ENCODE data around the gene ARID3A.
A peak's percentile ranks its signal among the peaks of the same experiment; 100 is the strongest.
"Not testable (repeated sequence)": the region's sequence is repeated elsewhere in the genome, so short reads cannot be mapped to it uniquely, and the experiment has no call there.

ARID3A gene

GRCh38 chr19:891421-892200 lies 34.2 kb upstream of the ARID3A start:
- DNase-seq (ENCODE audit: low read depth), result not testable (repeated sequence)

- DNase-seq (ENCODE audit: low read depth), result no peak
Measured at GRCh38 chr19:892243-892893, 33.5 kb upstream of the ARID3A start.

DNA sequence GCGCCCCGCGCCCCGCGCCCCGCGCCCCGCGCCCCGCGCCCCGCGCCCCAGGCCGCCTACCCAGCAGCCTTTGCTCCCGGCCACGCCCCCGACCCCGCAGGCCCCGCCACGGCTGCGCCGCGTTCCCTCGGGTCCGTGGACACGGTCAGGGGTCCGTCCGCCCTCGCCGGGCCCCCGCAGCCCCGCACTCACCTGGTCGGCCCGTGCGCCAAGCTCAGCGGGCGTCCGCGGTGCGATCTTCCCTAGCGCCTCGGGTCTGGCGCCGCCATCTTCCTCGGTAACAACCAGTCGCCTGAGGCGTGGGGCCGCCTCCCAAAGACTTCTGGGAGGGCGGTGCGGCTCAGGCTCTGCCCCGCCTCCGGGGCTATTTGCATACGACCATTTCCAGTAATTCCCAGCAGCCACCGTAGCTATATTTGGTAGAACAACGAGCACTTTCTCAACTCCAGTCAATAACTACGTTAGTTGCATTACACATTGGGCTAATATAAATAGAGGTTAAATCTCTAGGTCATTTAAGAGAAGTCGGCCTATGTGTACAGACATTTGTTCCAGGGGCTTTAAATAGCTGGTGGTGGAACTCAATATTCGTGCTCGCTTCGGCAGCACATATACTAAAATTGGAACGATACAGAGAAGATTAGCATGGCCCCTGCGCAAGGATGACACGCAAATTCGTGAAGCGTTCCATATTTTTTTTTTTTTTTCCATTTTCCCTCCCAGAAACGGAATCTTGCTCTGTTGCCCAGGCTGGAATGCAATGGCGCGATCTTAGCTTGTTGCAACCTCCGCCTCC lies 32.7 kb upstream of the ARID3A start, which contains the start of the genes MED16 and RNU6-9:
TSS of gene MED16 (minus strand) at position 294 of the 796 bp plus-strand sequence. CDS start 2,056 bp downstream, outside the sequence.
TSS of gene RNU6-9 (plus strand) at position 591 of the 796 bp plus-strand sequence.
- peak; percentile 88 for DNase-seq (ENCODE audit: low read depth)

GRCh38 chr19:896434-896833 lies 29.4 kb upstream of the ARID3A start:
- no peak for DNase-seq (ENCODE audit: low read depth)

- no peak for DNase-seq (ENCODE audit: low read depth)
Measured at GRCh38 chr19:896999-897398, 28.8 kb upstream of the ARID3A start.

DNA sequence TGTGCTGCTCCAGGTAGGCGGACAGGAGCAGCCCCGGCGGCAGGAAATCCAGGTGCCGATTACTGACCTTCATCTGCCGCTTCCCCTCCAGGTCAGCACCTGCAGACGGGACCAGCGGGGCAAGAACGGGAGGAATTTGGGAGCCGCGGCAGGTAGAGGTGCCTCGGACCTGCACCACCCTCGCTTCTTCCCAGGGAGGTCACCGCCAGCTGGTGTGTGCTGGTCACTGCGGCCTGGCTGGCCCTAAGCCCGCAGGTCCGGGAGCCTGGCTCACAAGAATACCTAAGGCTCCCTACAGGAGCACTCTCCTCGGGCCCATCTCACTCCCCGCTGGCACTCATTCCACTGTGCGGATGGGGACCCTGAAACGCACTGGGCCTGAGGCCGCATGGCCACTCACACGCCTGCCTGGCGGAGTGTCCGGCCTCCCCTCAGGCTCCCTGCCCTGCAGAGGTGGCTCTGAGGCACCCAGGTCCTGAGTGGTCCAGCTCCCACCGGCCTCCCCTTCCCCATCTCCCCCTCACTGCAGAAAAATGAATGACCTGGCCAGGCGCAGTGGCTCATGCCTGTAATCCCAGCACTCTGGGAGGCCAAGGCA lies 28.3 kb upstream of the ARID3A start:
- DNase-seq (ENCODE audit: low read depth), result no peak

DNA sequence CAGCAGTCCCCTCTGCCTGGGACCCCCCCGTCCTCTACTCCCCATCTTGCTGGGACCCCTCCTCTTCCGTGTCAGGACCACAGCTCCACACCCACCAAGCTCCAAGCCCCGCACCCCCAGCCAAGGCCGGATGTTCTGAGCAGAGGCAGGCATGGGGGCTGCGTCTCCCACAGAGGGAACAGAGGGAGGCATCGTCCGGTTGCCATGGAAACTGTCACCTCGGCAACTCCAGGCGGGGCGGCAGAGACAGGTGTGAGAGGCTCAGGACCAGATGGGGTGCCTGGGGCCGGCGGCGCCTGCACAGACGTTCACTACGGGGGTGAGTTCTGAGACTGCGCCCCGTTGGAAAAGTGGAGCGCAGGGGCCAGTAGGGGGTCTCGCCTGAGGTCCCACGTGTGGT lies 27.2 kb upstream of the ARID3A start:
- DNase-seq (ENCODE audit: low read depth), result no peak

- no peak for DNase-seq (ENCODE audit: low read depth)
Measured at GRCh38 chr19:899336-900042, 26.3 kb upstream of the ARID3A start.

DNA sequence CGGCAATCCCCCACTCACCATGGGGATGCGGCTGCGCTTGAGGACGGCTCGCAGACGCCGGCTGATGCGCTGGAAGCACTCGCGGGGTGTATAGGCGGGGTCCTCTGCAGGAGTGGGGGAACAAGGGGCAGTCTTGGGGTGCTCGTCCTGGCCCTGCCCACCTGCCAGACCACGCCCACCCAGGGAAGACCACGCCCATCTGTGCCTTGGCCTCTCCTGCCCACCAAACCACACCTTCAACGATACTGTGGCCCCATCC lies 25.9 kb upstream of the ARID3A start:
- DNase-seq (ENCODE audit: low read depth), result no peak

DNA sequence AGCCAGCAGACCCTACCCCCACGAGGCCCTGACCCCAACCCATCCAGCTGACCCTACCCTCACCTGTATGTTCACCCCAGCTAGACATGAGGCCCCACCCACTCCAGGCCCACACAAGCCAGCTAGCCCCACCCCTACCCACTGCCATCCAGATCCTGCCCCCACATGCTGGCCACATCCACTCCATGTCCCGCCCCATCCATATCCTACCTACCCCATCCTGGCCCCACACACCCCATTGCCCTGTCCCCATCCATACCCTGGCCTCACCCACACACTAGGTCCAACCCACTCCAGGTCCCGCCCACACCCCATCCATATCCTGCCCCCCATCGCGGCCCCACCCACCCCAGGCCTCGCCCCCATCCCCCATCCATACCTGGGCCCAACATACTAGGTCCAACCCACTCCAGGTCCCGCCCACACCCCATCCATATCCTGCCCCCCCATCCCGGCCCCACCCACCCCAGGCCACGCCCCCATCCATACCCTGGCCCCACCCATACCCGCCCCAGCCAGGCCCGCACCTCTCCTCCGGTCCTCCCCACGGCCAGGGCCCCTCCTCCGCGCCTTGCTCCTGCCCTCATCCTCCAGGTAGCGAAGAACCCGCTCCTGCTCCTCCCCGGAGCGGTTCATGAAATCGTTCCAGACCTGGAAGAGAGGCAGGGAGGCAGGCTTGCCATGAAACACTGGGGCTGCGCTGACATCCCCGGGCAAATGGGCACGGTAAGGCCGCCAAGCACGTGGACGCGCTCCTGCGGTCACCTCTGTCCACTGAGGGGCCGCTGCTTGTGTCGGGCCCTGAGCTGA lies 25.3 kb upstream of the ARID3A start:
- no peak for DNase-seq (ENCODE audit: low read depth)

GRCh38 chr19:901216-902092 lies 24.4 kb upstream of the ARID3A start:
- DNase-seq (ENCODE audit: low read depth), result no peak

DNA sequence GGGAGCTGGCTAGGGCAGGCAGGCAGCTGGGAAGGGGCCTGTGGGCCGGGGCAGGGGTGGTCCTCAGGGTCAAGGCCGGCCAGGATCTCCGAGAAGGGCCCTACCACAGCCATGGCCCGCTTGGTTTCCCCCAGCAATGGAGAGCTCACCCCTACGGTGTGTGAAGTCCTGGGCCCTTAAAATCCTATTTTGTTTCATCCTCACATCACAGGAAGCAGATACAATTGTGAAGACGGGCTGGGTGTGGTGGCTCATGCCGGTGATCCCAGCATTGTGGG lies 23.8 kb upstream of the ARID3A start:
- no peak for DNase-seq (ENCODE audit: low read depth)

DNA sequence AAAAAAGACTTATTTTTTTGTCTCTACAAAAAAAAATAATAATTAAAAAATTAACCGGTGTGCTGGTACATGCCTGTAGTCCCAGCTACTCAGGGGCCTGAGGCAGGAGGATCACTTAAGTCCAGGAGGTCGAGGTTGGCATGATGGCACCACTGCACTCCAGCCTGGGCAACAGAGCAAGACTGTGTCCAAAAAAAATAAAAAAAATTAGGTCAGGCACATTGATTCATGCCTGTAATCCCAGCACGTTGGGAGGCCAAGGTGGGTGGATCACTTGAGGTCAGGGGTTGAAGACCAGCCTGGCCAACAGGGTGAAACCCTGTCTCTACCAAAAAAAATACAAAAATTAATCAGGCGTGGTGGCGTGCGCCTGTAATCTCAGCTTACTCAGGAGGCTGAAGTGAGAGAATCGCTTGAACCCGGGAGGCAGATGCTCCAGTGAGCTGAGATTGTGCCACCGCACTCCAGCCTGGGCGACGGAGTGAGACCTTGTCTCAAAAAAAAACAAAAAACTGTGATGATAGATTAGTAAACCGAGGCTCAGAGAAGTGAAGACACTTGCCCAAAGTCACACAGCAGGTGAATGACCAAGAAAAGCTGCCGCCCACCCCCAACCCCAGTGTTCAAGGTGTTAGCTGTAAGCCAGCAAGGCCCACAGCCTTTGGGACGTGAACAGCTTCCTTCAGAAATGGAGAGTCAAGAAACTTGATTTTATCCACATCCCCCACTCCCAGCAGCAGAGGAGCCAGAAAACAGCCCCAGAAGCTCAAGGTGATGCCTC lies 23.2 kb upstream of the ARID3A start:
- no peak for DNase-seq (ENCODE audit: low read depth)

- DNase-seq (ENCODE audit: low read depth), result no peak
Measured at GRCh38 chr19:903266-903797, 22.5 kb upstream of the ARID3A start.

- DNase-seq (ENCODE audit: low read depth), result no peak
Measured at GRCh38 chr19:904545-904944, 21.3 kb upstream of the ARID3A start.

- no peak for DNase-seq (ENCODE audit: low read depth)
Measured at GRCh38 chr19:906480-906879, 19.4 kb upstream of the ARID3A start.

- DNase-seq (ENCODE audit: low read depth), result no peak
Measured at GRCh38 chr19:907183-907853, 18.5 kb upstream of the ARID3A start.

DNA sequence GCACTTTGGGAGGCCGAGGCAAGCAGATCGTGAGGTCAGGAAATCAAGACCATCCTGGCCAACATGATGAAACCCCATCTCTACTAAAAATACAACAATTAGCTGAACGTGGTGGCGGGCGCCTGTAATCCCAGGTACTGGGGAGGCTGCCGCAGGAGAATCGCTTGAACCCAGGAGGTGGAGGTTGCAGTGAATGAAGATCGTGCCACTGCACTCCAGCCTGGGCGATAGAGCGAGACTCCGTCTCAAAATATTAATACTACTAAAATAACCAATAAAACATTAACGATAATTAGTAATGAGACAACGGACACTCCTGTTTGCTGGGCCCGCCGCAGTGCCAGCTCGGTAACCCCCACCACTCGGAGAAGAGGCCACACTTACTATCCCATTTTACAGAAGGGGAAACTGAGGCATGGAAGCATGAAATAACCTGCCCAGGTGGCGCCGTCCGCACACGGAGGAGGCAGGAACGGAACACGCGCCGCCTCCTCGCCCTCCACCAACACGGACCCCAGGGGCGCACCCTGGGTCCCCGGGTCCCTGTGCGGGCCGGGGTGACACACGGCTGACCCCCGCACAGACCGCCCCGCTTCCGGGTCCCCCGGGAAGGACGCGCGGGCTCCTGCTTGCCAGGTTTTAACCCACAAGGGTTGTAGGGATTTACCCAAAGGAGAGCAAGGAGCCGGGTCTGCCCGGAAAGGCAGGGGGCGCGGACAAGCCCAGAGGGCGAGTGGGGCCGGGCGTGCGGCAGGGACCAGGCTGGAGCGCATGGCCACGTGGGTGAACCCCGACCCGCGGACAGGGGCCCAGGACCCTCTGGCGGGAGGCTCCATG lies 14.4 kb upstream of the ARID3A start:
- DNase-seq (ENCODE audit: low read depth), result no peak
